H1 (cell line): ENCODE results near the gene SLC48A1. TPM values are rescaled to one million over a fixed set of nuclear protein-coding genes. Genes with fewer than 3 reads are reported as not detected.

ENCODE experiments used
- ASH2L ChIP-seq: fragments of 200-600, 300-600 bp; sonication (generic); IDR thresholded peaks from one replicate; pipeline ENCODE4 v1.7.1; 2017; ENCODE audit warnings: low read length
- CBX5 ChIP-seq: fragments of 300-800, 300-1000 bp; sonication (generic); IDR thresholded peaks from 2 replicates; pipeline ENCODE4 v1.7.1; 2016; ENCODE audit warnings: antibody characterized with exemption, low read length, low read depth
- CTBP2 ChIP-seq: IDR thresholded peaks from 2 replicates; pipeline ENCODE4 v1.7.0; 2011; ENCODE audit warnings: borderline replicate concordance, mild to moderate bottlenecking, moderate library complexity, mixed read lengths, low read length; ENCODE audit not compliant: insufficient read depth, insufficient read length
- CTCF ChIP-seq, 3 experiments: IDR thresholded peaks; 1 replicate in 2 of 3; 2 replicates in 1 of 3; pipeline versions ENCODE4 v1.5.1 to v1.6.1; 2011; ENCODE audit warnings: low read length in 3 of 3, mild to moderate bottlenecking in 3 of 3, inconsistent platforms in 2 of 3, low read depth in 1 of 3, moderate library complexity in 1 of 3; ENCODE audit not compliant: insufficient read depth in 1 of 3; ENCODE audit errors: control extremely low read depth in 1 of 3
- EZH2 ChIP-seq: fragments of 200-600 bp; sonication (generic); IDR thresholded peaks from 2 replicates; pipeline ENCODE4 v1.7.1; 2012; ENCODE audit warnings: low read depth, mild to moderate bottlenecking, moderate library complexity, low read length, inconsistent platforms; ENCODE audit not compliant: severe bottlenecking
- JUND ChIP-seq: IDR thresholded peaks from 2 replicates; pipeline ENCODE4 v1.6.1; 2011; ENCODE audit warnings: mild to moderate bottlenecking, improper control_type of control experiment, low read length
- NANOG ChIP-seq: IDR thresholded peaks from 2 replicates; pipeline ENCODE4 v1.6.1; 2011; ENCODE audit warnings: low read length, low read depth, mild to moderate bottlenecking, inconsistent platforms; ENCODE audit not compliant: insufficient read depth, poor library complexity, severe bottlenecking
- POLR2AphosphoS5 ChIP-seq: IDR thresholded peaks from 2 replicates; pipeline ENCODE4 v1.6.1; 2011; ENCODE audit warnings: low read depth, low read length
- POU5F1 ChIP-seq: IDR thresholded peaks from 2 replicates; pipeline ENCODE4 v1.6.1; 2011; ENCODE audit warnings: low read depth, mild to moderate bottlenecking, low read length, moderate library complexity
- SIN3A ChIP-seq, 2 experiments: IDR thresholded peaks in 1 of 2; conservative IDR thresholded peaks in 1 of 2; 2 replicates each; pipeline ENCODE4 v1.6.1; 2011 to 2012; ENCODE audit warnings: low read length in 2 of 2, improper control_type of control experiment in 1 of 2, low read depth in 1 of 2, mild to moderate bottlenecking in 1 of 2
- SIX5 ChIP-seq: IDR thresholded peaks from 2 replicates; pipeline ENCODE4 v1.6.1; 2011; ENCODE audit warnings: mild to moderate bottlenecking, low read depth, low read length
- SP1 ChIP-seq: IDR thresholded peaks from 2 replicates; pipeline ENCODE4 v1.6.1; 2011; ENCODE audit warnings: low read depth, low read length
- SP2 ChIP-seq: IDR thresholded peaks from 2 replicates; pipeline ENCODE4 v1.6.1; 2012; ENCODE audit warnings: mild to moderate bottlenecking, low read length, inconsistent platforms
- SP4 ChIP-seq: IDR thresholded peaks from 2 replicates; pipeline ENCODE4 v1.6.1; 2012; ENCODE audit warnings: low read length, inconsistent platforms
- SRF ChIP-seq: IDR thresholded peaks from 2 replicates; pipeline ENCODE4 v1.6.1; 2011; ENCODE audit warnings: mild to moderate bottlenecking, low read depth, low read length, moderate library complexity
- polyA plus RNA-seq, 7 experiments: library from polyadenylated mRNA; depleted of rRNA in 3 of 7; stranded (reverse) in 5 of 7; unstranded in 2 of 7; fragments of >200 nt in 5 of 7; fragments of 200-250 nt in 2 of 7; gene quantifications; 1 replicate in 5 of 7; 2 replicates in 1 of 7; 4 replicates in 1 of 7; pipeline versions ENCODE4 v1.2.1 to v1.2.3, GENCODE V29; 2011 to 2013; ENCODE audit warnings: missing spikeins in 2 of 7, mixed read lengths in 2 of 7
- total RNA-seq: library from RNA; stranded (reverse); fragmentation: NEBNext Ultra II Directional; extraction: Animal tissue kit (Norgen Biotek cat#: 25700); gene quantifications from 2 replicates; pipeline ENCODE4 v1.2.1, GENCODE V29; 2021
- TF ChIP-seq, protein P1 (sequence below): IDR thresholded peaks from 2 replicates; pipeline ENCODE4 v1.6.1; 2011; ENCODE audit warnings: low read length, improper control_type of control experiment

SLC48A1 gene
- total and polyA plus RNA-seq, 2 of the 8 experiments (the other 6 are each of a cell fraction or from before 2014, with no cell fraction given), result 9.5 to 14.1 TPM

GRCh38 chr12:47819138-47819895, 46.3 kb downstream of the SLC48A1 start (continued):
- TF ChIP-seq CTBP2 (no peak), SP2 (no peak), ASH2L (no peak), SP4 (no peak), SRF (no peak), CBX5 (no peak), SP1 (no peak), EZH2 (no peak), SIN3A (conservative IDR thresholded peaks at IDR 0.05 in 1 of 2, IDR thresholded peaks at IDR 0.05 in 1 of 2; ENCODE audit: low read depth in 1 of 2, low read length in 2 of 2) (peak in 1 of 2 experiments; percentile 17; a peak in 1 of 4 replicates), JUND (no peak), NANOG (no peak), SIX5 (no peak), POU5F1 (no peak), CTCF (IDR thresholded peaks at IDR 0.05; ENCODE audit: control extremely low read depth in 1 of 3, insufficient read depth in 1 of 3, low read depth in 1 of 3, low read length in 3 of 3) (peak in 2 of 3 experiments; percentile 49 to 55; a peak in 3 of 4 replicates), POLR2AphosphoS5 (no peak)
- TF ChIP-seq, protein P1, sequence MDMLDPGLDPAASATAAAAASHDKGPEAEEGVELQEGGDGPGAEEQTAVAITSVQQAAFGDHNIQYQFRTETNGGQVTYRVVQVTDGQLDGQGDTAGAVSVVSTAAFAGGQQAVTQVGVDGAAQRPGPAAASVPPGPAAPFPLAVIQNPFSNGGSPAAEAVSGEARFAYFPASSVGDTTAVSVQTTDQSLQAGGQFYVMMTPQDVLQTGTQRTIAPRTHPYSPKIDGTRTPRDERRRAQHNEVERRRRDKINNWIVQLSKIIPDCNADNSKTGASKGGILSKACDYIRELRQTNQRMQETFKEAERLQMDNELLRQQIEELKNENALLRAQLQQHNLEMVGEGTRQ, result no peak
- TF ChIP-seq, all 59 proteins: peak for 9
